B cell (primary cell): Measurements from ENCODE around the gene RLN3. TPM values are rescaled to one million over a fixed set of nuclear protein-coding genes. Genes with fewer than 3 reads are reported as not detected.

Experiments
- ATAC-seq: fragments of 200-7000 bp; cut with Tn5 transposase; one replicate; pipeline ENCODE4 v1.10.0; 2021; ENCODE audit warnings: low read depth, mild to moderate bottlenecking, moderate number of reproducible peaks, moderate library complexity
- CTCF ChIA-PET: fragments of 350-600 bp; sonication (Branson Sonifier 250); formaldehyde crosslinking; loops from one replicate; lab custom pipeline; 2021; ENCODE audit warnings: antibody characterized with exemption, inconsistent platforms; lab: Charles Lee
- POLR2A ChIA-PET: fragments of 350-600 bp; sonication (Branson Sonifier 250); formaldehyde crosslinking; loops from one replicate; lab custom pipeline; 2021; ENCODE audit warnings: antibody characterized with exemption; lab: Charles Lee
- DNase-seq: peaks from one replicate; pipeline ENCODE4 v3.0.0; 2013
- H2AFZ ChIP-seq: 2 replicates; pipeline ENCODE4 v1.6.1; 2012; ENCODE audit warnings: mild to moderate bottlenecking, low read depth, low read length; ENCODE audit not compliant: insufficient read depth, poor library complexity, severe bottlenecking
- H3K27ac ChIP-seq, 2 donors: 1 replicate in 1 of 2; 2 replicates in 1 of 2; pipeline ENCODE4 v1.5.1; 2012 to 2013; ENCODE audit warnings: low read length in 2 of 2, mild to moderate bottlenecking in 2 of 2, moderate library complexity in 1 of 2
- H3K27me3 ChIP-seq, 4 experiments: fragments of 200-600 bp in 1 of 4; sonication (generic) in 1 of 4; replicated peaks in 1 of 4; 1 replicate in 2 of 4; 2 replicates in 2 of 4; pipeline versions ENCODE4 v1.6.1 to v1.7.0; 2013 to 2016; ENCODE audit warnings: low read length in 3 of 4, mild to moderate bottlenecking in 2 of 4, mixed read lengths in 1 of 4, moderate library complexity in 1 of 4; ENCODE audit not compliant: insufficient read depth in 4 of 4, control insufficient read depth in 3 of 4; ENCODE audit errors: control extremely low read depth in 1 of 4
- H3K36me3 ChIP-seq, 2 experiments: replicated peaks in 1 of 2; 1 replicate in 1 of 2; 2 replicates in 1 of 2; pipeline versions ENCODE4 v1.6.1 to v1.7.1; 2013; ENCODE audit warnings: low read length in 1 of 2; ENCODE audit not compliant: insufficient read depth in 2 of 2, control insufficient read depth in 1 of 2; ENCODE audit errors: control extremely low read depth in 1 of 2, extremely low read depth in 1 of 2
- H3K4me1 ChIP-seq, 2 donors: fragments of 200-600 bp in 1 of 2; sonication (generic) in 1 of 2; 1 replicate in 1 of 2; 2 replicates in 1 of 2; pipeline versions ENCODE4 v1.5.1 to v1.6.1; 2013 to 2017; ENCODE audit warnings: low read length in 2 of 2; ENCODE audit not compliant: control insufficient read depth in 2 of 2, insufficient read depth in 2 of 2
- H3K4me2 ChIP-seq: replicated peaks from 2 replicates; pipeline ENCODE3; 2012; ENCODE audit warnings: mild to moderate bottlenecking, low read depth, low read length; ENCODE audit not compliant: poor library complexity, severe bottlenecking
- H3K4me3 ChIP-seq, 5 experiments: fragments of 200-600 bp in 1 of 5; sonication (generic) in 1 of 5; 1 replicate in 3 of 5; 2 replicates in 2 of 5; pipeline versions ENCODE4 v1.5.1 to v1.7.0; 2011 to 2016; ENCODE audit warnings: low read length in 4 of 5, mild to moderate bottlenecking in 4 of 5, low read depth in 2 of 5, control low read depth in 1 of 5, moderate library complexity in 1 of 5; ENCODE audit not compliant: insufficient read depth in 1 of 5; ENCODE audit errors: control extremely low read depth in 1 of 5, extremely low read depth in 1 of 5
- H3K79me2 ChIP-seq: fragments of 200-600 bp; sonication (generic); one replicate; pipeline ENCODE4 v1.6.0; 2016; ENCODE audit warnings: low read length; ENCODE audit not compliant: control insufficient read depth, insufficient read depth
- H3K9ac ChIP-seq: fragments of 200-600 bp; sonication (generic); 2 replicates; pipeline ENCODE4 v1.6.1; 2017; ENCODE audit warnings: mild to moderate bottlenecking, low read length, moderate library complexity
- H3K9me3 ChIP-seq, 3 donors: one replicate each; pipeline versions ENCODE4 v1.6.1 to v1.7.1; 2013; ENCODE audit warnings: low read length in 2 of 3; ENCODE audit not compliant: control insufficient read depth in 2 of 3, insufficient read depth in 1 of 3; ENCODE audit errors: control extremely low read depth in 1 of 3
- H4K20me1 ChIP-seq: 2 replicates; pipeline ENCODE4 v1.6.0; 2012; ENCODE audit warnings: mild to moderate bottlenecking, low read length; ENCODE audit not compliant: insufficient read depth, control insufficient read depth, poor library complexity, severe bottlenecking
- H3K27ac Mint-ChIP-seq: one replicate; pipeline ENCODE4 v1.8.0; 2021; ENCODE audit warnings: mixed read lengths
- H3K27me3 Mint-ChIP-seq: one replicate; pipeline ENCODE4 v1.8.0; 2021; ENCODE audit warnings: mixed read lengths
- H3K4me1 Mint-ChIP-seq: one replicate; pipeline ENCODE4 v1.8.0; 2021; ENCODE audit warnings: mixed read lengths
- H3K4me3 Mint-ChIP-seq: one replicate; pipeline ENCODE4 v1.8.0; 2021; ENCODE audit warnings: mixed read lengths
- H3K9me3 Mint-ChIP-seq: one replicate; pipeline ENCODE4 v1.8.0; 2022; ENCODE audit warnings: mixed read lengths; ENCODE audit not compliant: insufficient read depth
- CTCF ChIP-seq: fragments of 200-600 bp; IDR thresholded peaks from one replicate; pipeline ENCODE4 v1.8.0; 2022; ENCODE audit warnings: antibody characterized with exemption, mild to moderate bottlenecking
- EZH2 ChIP-seq: IDR thresholded peaks from 2 replicates; pipeline ENCODE4 v1.6.1; 2012; ENCODE audit warnings: borderline replicate concordance, low read depth, mild to moderate bottlenecking, moderate library complexity, low read length; ENCODE audit not compliant: insufficient read depth, poor library complexity, severe bottlenecking
- WGBS: methylation state at CpG from one replicate; pipeline ENCODE4 v1.1.5; 2013; ENCODE audit warnings: missing lambda C conversion rate; ENCODE audit not compliant: insufficient coverage; 5-methylcytosine and 5-hydroxymethylcytosine counted together
- intact Hi-C: fragments of 100-400 bp; cut with micrococcal nuclease; formaldehyde crosslinking; loops from one replicate; pipeline ENCODE4 v1.10.0; 2022
- polyA plus RNA-seq: library from polyadenylated mRNA; depleted of rRNA; stranded (reverse); fragments of >200 nt; gene quantifications from 2 replicates; pipeline ENCODE4 v1.2.3, GENCODE V29; 2012
- total RNA-seq, 2 donors: library from RNA; stranded (reverse); fragments of 120-200 nt in 1 of 2; gene quantifications; 1 replicate in 1 of 2; 2 replicates in 1 of 2; pipeline versions ENCODE4 v1.2.3 to v1.2.4, GENCODE V29; 2013 to 2022

The RLN3 gene
- total and polyA plus RNA-seq, 2 donors (not counting 1 experiment from before 2014, with no cell fraction given): 0.42 TPM; not detected in 1

- H4K20me1 ChIP-seq: peaks cover 18% of the 10 kb centered on the region
Measured at GRCh38 chr19:13996928-13997630, 30.9 kb upstream of the RLN3 start.

More at GRCh38 chr19:13996928-13997630, 30.9 kb upstream of the RLN3 start:
- DNase-seq: no peak
- Histone ChIP-seq H3K27me3 (no peaks in the 10 kb centered on the region), H3K4me1 (peaks cover 20 to 22% of the 10 kb centered on the region in 2 donors), H2AFZ (no peak overlapping the region), H3K79me2 (peaks cover 96% of the 10 kb centered on the region), H3K36me3 (peaks cover 0 to 44% of the 10 kb centered on the region in 2 experiments), H3K27ac (no peak overlapping the region), H3K4me3 (no peak overlapping the region), H3K9ac (no peak overlapping the region), H3K4me2 (no peak overlapping the region), H3K9me3 (peaks cover 0 to 6% (median 4%) of the 10 kb centered on the region in 3 donors)
- Mint-ChIP-seq H3K27me3 (no peaks in the 10 kb centered on the region), H3K27ac (no peak overlapping the region), H3K9me3 (no peaks in the 10 kb centered on the region), H3K4me1 (peaks cover 24% of the 10 kb centered on the region), H3K4me3 (no peak overlapping the region)
- WGBS: 97% methylated on average over 22 of the region's 22 CpGs
- no peak for ATAC-seq
- intact Hi-C loops: no loop called here
- CTCF ChIA-PET: no interaction called here
- POLR2A ChIA-PET: interaction anchor here (0.6 kb wide), 1 partner anchor 87 kb away, joined by 12 read pairs; no protein-coding TSS in a partner anchor
- TF ChIP-seq EZH2: no peak
- no peak for TF ChIP-seq CTCF
